Measurements from ENCODE around the gene PHOX2A.
"Not testable (repeated sequence)": the region's sequence is repeated elsewhere in the genome, so short reads cannot be mapped to it uniquely, and the experiment has no call there.

PHOX2A gene
- total RNA-seq = 0 to 0.08 (median 0) reads per million in 4 donors

- DNase-seq = no peak
Measured at GRCh38 chr11:72244060-72244360, at the start of gene PHOX2A. Gene PHOX2A, minus strand, starts transcription at chr11:72244176. Its CDS starts 172 bp downstream, at chr11:72244004.

- DNase-seq = no peak
Measured at GRCh38 chr11:72293391-72293790, 49.4 kb upstream of the PHOX2A start.

- no peak for DNase-seq
Measured at GRCh38 chr11:72292106-72292785, 48.3 kb upstream of the PHOX2A start.

- DNase-seq = peak in 1 of 5 donors; percentile 22
Measured at GRCh38 chr11:72290741-72291140, 46.8 kb upstream of the PHOX2A start.

- DNase-seq = no peak
Measured at GRCh38 chr11:72287293-72287692, 43.3 kb upstream of the PHOX2A start.

- no peak for DNase-seq
Measured at GRCh38 chr11:72283947-72284346, 40.0 kb upstream of the PHOX2A start.

GRCh38 chr11:72280726-72281315 lies 36.8 kb upstream of the PHOX2A start:
- DNase-seq = no peak

GRCh38 chr11:72280037-72280436 lies 36.1 kb upstream of the PHOX2A start:
- DNase-seq = no peak

- DNase-seq = no peak
Measured at GRCh38 chr11:72278905-72279304, 34.9 kb upstream of the PHOX2A start.

- DNase-seq = no peak
Measured at GRCh38 chr11:72274435-72274834, 30.5 kb upstream of the PHOX2A start.

- no peak for DNase-seq
Measured at GRCh38 chr11:72271980-72272379, 28.0 kb upstream of the PHOX2A start.

- no peak for DNase-seq
Measured at GRCh38 chr11:72267956-72268617, 24.1 kb upstream of the PHOX2A start.

- not testable (repeated sequence) for DNase-seq
Measured at GRCh38 chr11:72266960-72267359, 23.0 kb upstream of the PHOX2A start.

GRCh38 chr11:72265951-72266350 lies 22.0 kb upstream of the PHOX2A start:
- no peak for DNase-seq

GRCh38 chr11:72263361-72263760 lies 19.4 kb upstream of the PHOX2A start:
- DNase-seq = no peak

GRCh38 chr11:72260574-72260973 lies 16.6 kb upstream of the PHOX2A start:
- no peak for DNase-seq

- no peak for DNase-seq
Measured at GRCh38 chr11:72259490-72259889, 15.5 kb upstream of the PHOX2A start.

GRCh38 chr11:72257570-72257969 lies 13.6 kb upstream of the PHOX2A start:
- no peak for DNase-seq

GRCh38 chr11:72254299-72254993 lies 10.5 kb upstream of the PHOX2A start:
- no peak for DNase-seq

- no peak for DNase-seq
Measured at GRCh38 chr11:72253392-72253791, 9.4 kb upstream of the PHOX2A start.

GRCh38 chr11:72251614-72252013 lies 7.6 kb upstream of the PHOX2A start:
- no peak for DNase-seq

GRCh38 chr11:72250661-72251464 lies 6.9 kb upstream of the PHOX2A start:
- DNase-seq = no peak

- DNase-seq = no peak
Measured at GRCh38 chr11:72249961-72250360, 6.0 kb upstream of the PHOX2A start.

All from T-helper 1 cell (primary cell).